Activated T-helper 1 cell treated with anti-CD3 and anti-CD28 coated beads, Interleukin-12 subunit alpha, Interleukin-12 subunit beta, Interleukin-2, Interleukin-4 antibody, amounts not matched to agents 30 ng/mL and 10 ng/mL and 1 ng/mL, durations not matched to agents 14 hours and 24 hours and 36 hours (primary cell): ENCODE results near the gene NPY4R2. TPM values are rescaled to one million over a fixed set of nuclear protein-coding genes. Genes with fewer than 3 reads are reported as not detected.
"Not testable (repeated sequence)": the region's sequence is repeated elsewhere in the genome, so short reads cannot be mapped to it uniquely, and the experiment has no call there.

Experiments used
- DNase-seq: peaks from one replicate; pipeline ENCODE4 v3.0.0; 2021; ENCODE audit warnings: low spot score
- H3K27ac Mint-ChIP-seq: one replicate; pipeline ENCODE4 v1.8.0; 2021; ENCODE audit warnings: mild to moderate bottlenecking, mixed read lengths
- H3K27me3 Mint-ChIP-seq: one replicate; pipeline ENCODE4 v1.8.0; 2022; ENCODE audit warnings: mild to moderate bottlenecking, moderate library complexity, mixed read lengths; ENCODE audit not compliant: insufficient read depth
- H3K36me3 Mint-ChIP-seq: one replicate; pipeline ENCODE4 v1.8.0; 2021; ENCODE audit warnings: low read depth, mixed read lengths
- H3K4me1 Mint-ChIP-seq: one replicate; pipeline ENCODE4 v1.8.0; 2021; ENCODE audit warnings: low read depth, mixed read lengths
- H3K4me3 Mint-ChIP-seq: one replicate; pipeline ENCODE4 v1.8.0; 2021; ENCODE audit warnings: mild to moderate bottlenecking, moderate library complexity, mixed read lengths
- H3K9me3 Mint-ChIP-seq: one replicate; pipeline ENCODE4 v1.8.0; 2021; ENCODE audit warnings: mixed read lengths
- intact Hi-C: fragments of 100-400 bp; cut with micrococcal nuclease; formaldehyde crosslinking; loops from one replicate; pipeline ENCODE4 v1.15.1; 2024
- total RNA-seq: library from RNA; stranded (reverse); gene quantifications from 2 replicates; pipeline ENCODE4 v1.2.3, GENCODE V29; 2022

The NPY4R2 gene
- total RNA-seq: not detected in 2 replicates

GRCh38 chr10:47918475-47918874, at the start of gene NPY4R2:
NPY4R2 (plus strand) TSS chr10:47918662; CDS start chr10:47921988, 3,326 bp downstream.
- H3K4me3 Mint-ChIP-seq, DNase-seq, intact Hi-C loops, H3K27ac Mint-ChIP-seq, H3K36me3 Mint-ChIP-seq, H3K27me3 Mint-ChIP-seq, H3K4me1 Mint-ChIP-seq, H3K9me3 Mint-ChIP-seq: not testable (repeated sequence)

- DNase-seq, H3K4me1 Mint-ChIP-seq, H3K4me3 Mint-ChIP-seq, H3K9me3 Mint-ChIP-seq, H3K36me3 Mint-ChIP-seq, H3K27me3 Mint-ChIP-seq, intact Hi-C loops, H3K27ac Mint-ChIP-seq: not testable (repeated sequence)
Measured at GRCh38 chr10:47870887-47871286, 47.6 kb upstream of the NPY4R2 start.

GRCh38 chr10:47871485-47872180, 46.8 kb upstream of the NPY4R2 start:
- H3K36me3 Mint-ChIP-seq, H3K4me1 Mint-ChIP-seq, H3K27ac Mint-ChIP-seq, H3K27me3 Mint-ChIP-seq, intact Hi-C loops, H3K9me3 Mint-ChIP-seq, H3K4me3 Mint-ChIP-seq, DNase-seq: not testable (repeated sequence)

- H3K4me1 Mint-ChIP-seq, DNase-seq, H3K4me3 Mint-ChIP-seq, H3K36me3 Mint-ChIP-seq, H3K27me3 Mint-ChIP-seq, H3K9me3 Mint-ChIP-seq, intact Hi-C loops, H3K27ac Mint-ChIP-seq: not testable (repeated sequence)
Measured at GRCh38 chr10:47872236-47872635, 46.2 kb upstream of the NPY4R2 start.

- H3K36me3 Mint-ChIP-seq, H3K27me3 Mint-ChIP-seq, H3K9me3 Mint-ChIP-seq, H3K27ac Mint-ChIP-seq, DNase-seq, intact Hi-C loops, H3K4me3 Mint-ChIP-seq, H3K4me1 Mint-ChIP-seq: not testable (repeated sequence)
Measured at GRCh38 chr10:47884239-47884638, 34.2 kb upstream of the NPY4R2 start.

- H3K9me3 Mint-ChIP-seq, DNase-seq, H3K36me3 Mint-ChIP-seq, H3K27me3 Mint-ChIP-seq, intact Hi-C loops, H3K4me1 Mint-ChIP-seq, H3K27ac Mint-ChIP-seq, H3K4me3 Mint-ChIP-seq: not testable (repeated sequence)
Measured at GRCh38 chr10:47884934-47885333, 33.5 kb upstream of the NPY4R2 start.

- DNase-seq, H3K4me1 Mint-ChIP-seq, H3K27ac Mint-ChIP-seq, H3K9me3 Mint-ChIP-seq, H3K4me3 Mint-ChIP-seq, H3K36me3 Mint-ChIP-seq, intact Hi-C loops, H3K27me3 Mint-ChIP-seq: not testable (repeated sequence)
Measured at GRCh38 chr10:47886356-47886755, 32.1 kb upstream of the NPY4R2 start.

GRCh38 chr10:47886827-47887226, 31.6 kb upstream of the NPY4R2 start:
- H3K27ac Mint-ChIP-seq, H3K36me3 Mint-ChIP-seq, intact Hi-C loops, H3K9me3 Mint-ChIP-seq, H3K27me3 Mint-ChIP-seq, H3K4me3 Mint-ChIP-seq, H3K4me1 Mint-ChIP-seq, DNase-seq: not testable (repeated sequence)

- H3K9me3 Mint-ChIP-seq, H3K27ac Mint-ChIP-seq, H3K4me1 Mint-ChIP-seq, H3K36me3 Mint-ChIP-seq, H3K27me3 Mint-ChIP-seq, H3K4me3 Mint-ChIP-seq, intact Hi-C loops, DNase-seq: not testable (repeated sequence)
Measured at GRCh38 chr10:47890737-47891136, 27.7 kb upstream of the NPY4R2 start.

- H3K4me1 Mint-ChIP-seq, H3K9me3 Mint-ChIP-seq, intact Hi-C loops, H3K4me3 Mint-ChIP-seq, H3K36me3 Mint-ChIP-seq, H3K27me3 Mint-ChIP-seq, H3K27ac Mint-ChIP-seq, DNase-seq: not testable (repeated sequence)
Measured at GRCh38 chr10:47892494-47893261, 25.8 kb upstream of the NPY4R2 start.

GRCh38 chr10:47894571-47894970, 23.9 kb upstream of the NPY4R2 start:
- H3K27me3 Mint-ChIP-seq, H3K9me3 Mint-ChIP-seq, DNase-seq, H3K4me3 Mint-ChIP-seq, intact Hi-C loops, H3K36me3 Mint-ChIP-seq, H3K27ac Mint-ChIP-seq, H3K4me1 Mint-ChIP-seq: not testable (repeated sequence)

- intact Hi-C loops, H3K36me3 Mint-ChIP-seq, H3K27ac Mint-ChIP-seq: not testable (repeated sequence)
Measured at GRCh38 chr10:47897813-47898212, 20.6 kb upstream of the NPY4R2 start.

GRCh38 chr10:47909333-47909732, 9.1 kb upstream of the NPY4R2 start:
- H3K27ac Mint-ChIP-seq, H3K4me1 Mint-ChIP-seq, H3K4me3 Mint-ChIP-seq, DNase-seq, intact Hi-C loops, H3K36me3 Mint-ChIP-seq, H3K27me3 Mint-ChIP-seq, H3K9me3 Mint-ChIP-seq: not testable (repeated sequence)

More at GRCh38 chr10:47897813-47898212, 20.6 kb upstream of the NPY4R2 start:
- DNase-seq, H3K9me3 Mint-ChIP-seq, H3K4me3 Mint-ChIP-seq, H3K4me1 Mint-ChIP-seq, H3K27me3 Mint-ChIP-seq: not testable (repeated sequence)
